ENCODE measurements around the gene COL4A2.

DNA sequence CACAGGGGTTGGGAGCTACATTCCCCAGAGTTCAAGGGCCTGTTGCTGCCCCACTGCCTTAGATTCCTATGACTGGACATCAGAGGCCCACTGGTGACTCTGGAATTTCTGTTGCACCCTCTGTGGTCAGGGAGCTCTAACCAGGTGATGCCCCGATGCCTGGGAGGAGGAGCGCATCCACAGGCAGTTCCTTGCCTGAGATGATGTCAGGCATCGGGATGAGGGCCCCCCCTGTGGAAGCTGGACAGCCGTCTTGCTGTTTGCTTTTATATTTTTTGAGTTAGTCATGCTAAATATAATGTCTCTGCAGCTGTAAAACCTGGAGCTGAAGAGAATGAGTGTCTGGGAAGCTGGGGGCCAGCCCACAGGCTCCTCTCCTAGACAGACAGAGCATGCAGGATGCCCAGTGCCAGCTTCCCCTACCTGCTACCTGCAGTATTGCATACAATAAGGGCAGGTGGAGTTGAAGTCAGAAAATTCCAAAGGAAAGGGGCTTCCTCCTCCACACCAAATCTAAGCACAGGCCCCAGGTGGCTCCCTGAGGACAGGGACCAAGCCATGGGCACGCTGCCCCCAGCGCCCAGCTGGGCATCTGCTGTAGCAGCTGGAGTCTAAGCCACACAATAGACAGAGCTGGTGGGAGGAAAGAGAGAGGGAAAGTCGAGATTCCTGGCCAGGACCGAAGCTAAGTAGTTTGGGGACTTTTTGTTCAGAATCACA, 16.2 kb downstream of the COL4A2 start:
- no peak for TF ChIP-seq PRDM6 (tag by site-specific recombination; IDR thresholded peaks at IDR 0.05)
- no peak for TF ChIP-seq ZSCAN16 (tag by site-specific recombination; IDR thresholded peaks at IDR 0.05)
- no peak for TF ChIP-seq ZNF37A (tag by site-specific recombination; IDR thresholded peaks at IDR 0.05)
